ENCODE results near the gene TAX1BP3.

The TAX1BP3 gene

GRCh38 chr17:3621146-3621720, 47.1 kb downstream of the TAX1BP3 start:
- no peak for DNase-seq

- DNase-seq, result no peak
Observed at GRCh38 chr17:3615160-3615870, 53.1 kb downstream of the TAX1BP3 start.

GRCh38 chr17:3613124-3613523, 55.3 kb downstream of the TAX1BP3 start:
- no peak for DNase-seq

All from activated naive CD4-positive, alpha-beta T cell treated with anti-CD3 and anti-CD28 coated beads, Interleukin-2, amount 50 U/mL, for 16 hours (primary cell).